ENCODE results near the gene MLYCD.

MLYCD gene

GRCh38 chr16:83956336-83957289, 57.7 kb downstream of the MLYCD start:
- peak; percentile 79 for DNase-seq (ENCODE audit: low spot score)

- DNase-seq (ENCODE audit: low spot score), result no peak
Measured at GRCh38 chr16:83957296-83957855, 58.5 kb downstream of the MLYCD start.

- DNase-seq (ENCODE audit: low spot score), result no peak
Measured at GRCh38 chr16:83958137-83958845, 59.4 kb downstream of the MLYCD start.

- no peak for DNase-seq (ENCODE audit: low spot score)
Measured at GRCh38 chr16:83958846-83959565, 60.1 kb downstream of the MLYCD start.

GRCh38 chr16:83959656-83960434, 60.9 kb downstream of the MLYCD start:
- DNase-seq (ENCODE audit: low spot score), result no peak

- no peak for DNase-seq (ENCODE audit: low spot score)
Measured at GRCh38 chr16:83960521-83961249, 61.8 kb downstream of the MLYCD start.

GRCh38 chr16:83961591-83961990, 62.7 kb downstream of the MLYCD start:
- DNase-seq (ENCODE audit: low spot score), result no peak

GRCh38 chr16:83963277-83964119, 64.6 kb downstream of the MLYCD start:
- no peak for DNase-seq (ENCODE audit: low spot score)

GRCh38 chr16:83964684-83965443, 65.9 kb downstream of the MLYCD start:
- DNase-seq (ENCODE audit: low spot score), result no peak

- no peak for DNase-seq (ENCODE audit: low spot score)
Measured at GRCh38 chr16:83965444-83966152, 66.7 kb downstream of the MLYCD start.

GRCh38 chr16:83966153-83966696, 67.3 kb downstream of the MLYCD start:
- DNase-seq (ENCODE audit: low spot score), result no peak

GRCh38 chr16:83967091-83967490, 68.2 kb downstream of the MLYCD start:
- DNase-seq (ENCODE audit: low spot score), result no peak

GRCh38 chr16:83967838-83968305, 69.0 kb downstream of the MLYCD start, which contains the start of gene NECAB2:
TSS of gene NECAB2 (plus strand) at chr16:83968244. CDS start at chr16:83968649, 405 bp downstream.
- peak; percentile 94 for DNase-seq (ENCODE audit: low spot score)

- peak; percentile 61 for DNase-seq (ENCODE audit: low spot score)
Measured at GRCh38 chr16:83968306-83968851, 69.5 kb downstream of the MLYCD start.

GRCh38 chr16:83968891-83969649, 70.2 kb downstream of the MLYCD start:
- no peak for DNase-seq (ENCODE audit: low spot score)

GRCh38 chr16:83969771-83970429, 71.0 kb downstream of the MLYCD start:
- DNase-seq (ENCODE audit: low spot score), result no peak
